Immature natural killer cell (primary cell): ENCODE measurements around the gene FAM171A1. TPM values are rescaled to one million over a fixed set of nuclear protein-coding genes. Genes with fewer than 3 reads are reported as not detected.
"Not testable (repeated sequence)": the region's sequence is repeated elsewhere in the genome, so short reads cannot be mapped to it uniquely, and the experiment has no call there.

Experiments used
- DNase-seq, 3 donors: peaks; one replicate each; pipeline ENCODE4 v3.0.0; 2022; ENCODE audit warnings: mixed read lengths in 1 of 3
- H3K27ac Mint-ChIP-seq, 6 donors: one replicate each; pipeline ENCODE4 v1.8.0; 2020; ENCODE audit warnings: mixed read lengths in 6 of 6, mild to moderate bottlenecking in 5 of 6, inconsistent platforms in 4 of 6, moderate library complexity in 3 of 6
- H3K27me3 Mint-ChIP-seq, 3 donors: one replicate each; pipeline ENCODE4 v1.8.0; 2020 to 2021; ENCODE audit warnings: low read depth in 3 of 3, mild to moderate bottlenecking in 3 of 3, mixed read lengths in 3 of 3, moderate library complexity in 3 of 3, inconsistent platforms in 1 of 3
- H3K36me3 Mint-ChIP-seq, 3 donors: one replicate each; pipeline ENCODE4 v1.8.0; 2020; ENCODE audit warnings: mixed read lengths in 3 of 3, inconsistent platforms in 2 of 3, mild to moderate bottlenecking in 2 of 3
- H3K4me1 Mint-ChIP-seq, 2 donors: one replicate each; pipeline ENCODE4 v1.8.0; 2020; ENCODE audit warnings: inconsistent platforms in 2 of 2, mild to moderate bottlenecking in 2 of 2, mixed read lengths in 2 of 2, moderate library complexity in 1 of 2
- H3K4me3 Mint-ChIP-seq, 5 donors: one replicate each; pipeline ENCODE4 v1.8.0; 2020; ENCODE audit warnings: mild to moderate bottlenecking in 5 of 5, mixed read lengths in 5 of 5, inconsistent platforms in 3 of 5, moderate library complexity in 3 of 5
- H3K9me3 Mint-ChIP-seq, 6 donors: one replicate each; pipeline ENCODE4 v1.8.0; 2020; ENCODE audit warnings: mild to moderate bottlenecking in 6 of 6, mixed read lengths in 6 of 6, inconsistent platforms in 4 of 6, moderate library complexity in 3 of 6
- polyA plus RNA-seq, 3 donors: library from polyadenylated mRNA; unstranded; fragments of 300-500 nt; fragmentation: Illumina TruSeq; gene quantifications; one replicate each; pipeline ENCODE4 v1.2.3, GENCODE V29; 2021

FAM171A1 gene
- polyA plus RNA-seq, 3 donors from 2014 or later = 0.62 to 2.4 (median 1.1) TPM

DNA sequence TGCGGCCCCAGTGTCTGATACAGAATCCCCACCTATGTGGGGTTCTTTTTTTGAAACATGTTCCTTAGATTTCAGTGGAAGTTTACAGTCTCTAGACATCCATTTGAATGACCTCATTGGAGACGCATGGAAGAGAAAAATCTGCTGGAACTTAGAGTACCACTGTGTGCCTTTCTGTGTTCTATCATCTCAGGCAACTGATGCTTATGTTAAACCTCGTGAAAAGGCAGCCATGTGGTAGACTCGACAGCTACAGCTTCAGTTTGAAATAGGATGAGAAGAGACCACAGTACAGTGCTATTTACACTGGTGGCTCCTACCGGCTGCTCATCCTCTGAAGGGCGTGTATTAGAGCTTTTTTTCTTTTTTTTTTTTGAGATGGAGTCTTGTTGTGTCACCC, 74.4 kb downstream of the FAM171A1 start:
- Mint-ChIP-seq H3K4me1 (no peaks in the 10 kb centered on the region), H3K27me3 (peaks cover 0 to 14% (median 2%) of the 10 kb centered on the region in 3 donors), H3K9me3 (peaks cover 0 to 2% (median 0%) of the 10 kb centered on the region in 6 donors), H3K27ac (no peak overlapping the region), H3K4me3 (no peak overlapping the region), H3K36me3 (peaks cover 0 to 3% (median 0%) of the 10 kb centered on the region in 3 donors)
- no peak for DNase-seq

DNA sequence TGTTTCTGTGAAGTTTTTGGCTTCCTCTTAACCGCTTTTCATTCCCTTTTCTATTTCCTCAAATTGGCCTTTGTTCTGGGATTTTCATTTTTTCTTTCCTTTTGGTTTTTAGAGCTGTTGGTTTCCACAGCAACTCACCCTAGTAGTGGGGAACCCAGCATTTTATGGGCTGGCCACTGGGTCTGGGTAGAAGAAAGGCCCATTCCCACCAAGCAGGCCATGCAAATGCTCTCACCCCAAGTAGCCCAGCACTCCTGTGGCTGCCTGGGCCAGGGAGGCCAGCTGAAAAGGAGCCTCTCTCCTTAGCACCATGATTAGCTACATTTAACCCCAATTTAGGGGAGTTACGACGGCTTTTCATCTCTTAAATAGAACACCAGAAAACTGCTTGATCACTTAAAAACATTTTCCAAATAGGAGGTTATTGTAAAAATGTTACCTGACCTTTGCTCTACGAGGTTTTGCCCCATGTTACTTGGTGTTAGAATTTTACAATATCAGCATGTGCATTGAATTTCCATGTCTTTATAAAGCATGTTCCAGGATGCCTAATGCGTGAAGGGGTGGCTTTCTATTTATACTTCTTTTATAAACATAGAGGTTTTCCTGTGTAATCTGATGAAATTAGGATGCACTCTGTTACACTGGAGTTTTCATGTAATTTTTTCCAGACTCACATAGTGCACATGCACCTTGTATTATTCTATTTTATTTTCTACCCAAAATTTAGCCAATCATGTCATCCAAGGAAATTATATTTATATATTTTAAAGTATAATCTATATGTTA, 75.4 kb downstream of the FAM171A1 start:
- no peak for DNase-seq
- Mint-ChIP-seq H3K4me1 (no peaks in the 10 kb centered on the region), H3K27me3 (peaks cover 2 to 14% (median 2%) of the 10 kb centered on the region in 3 donors), H3K4me3 (no peak overlapping the region), H3K36me3 (peaks cover 0 to 3% (median 0%) of the 10 kb centered on the region in 3 donors), H3K9me3 (no peaks in the 10 kb centered on the region), H3K27ac (no peak overlapping the region)

DNA sequence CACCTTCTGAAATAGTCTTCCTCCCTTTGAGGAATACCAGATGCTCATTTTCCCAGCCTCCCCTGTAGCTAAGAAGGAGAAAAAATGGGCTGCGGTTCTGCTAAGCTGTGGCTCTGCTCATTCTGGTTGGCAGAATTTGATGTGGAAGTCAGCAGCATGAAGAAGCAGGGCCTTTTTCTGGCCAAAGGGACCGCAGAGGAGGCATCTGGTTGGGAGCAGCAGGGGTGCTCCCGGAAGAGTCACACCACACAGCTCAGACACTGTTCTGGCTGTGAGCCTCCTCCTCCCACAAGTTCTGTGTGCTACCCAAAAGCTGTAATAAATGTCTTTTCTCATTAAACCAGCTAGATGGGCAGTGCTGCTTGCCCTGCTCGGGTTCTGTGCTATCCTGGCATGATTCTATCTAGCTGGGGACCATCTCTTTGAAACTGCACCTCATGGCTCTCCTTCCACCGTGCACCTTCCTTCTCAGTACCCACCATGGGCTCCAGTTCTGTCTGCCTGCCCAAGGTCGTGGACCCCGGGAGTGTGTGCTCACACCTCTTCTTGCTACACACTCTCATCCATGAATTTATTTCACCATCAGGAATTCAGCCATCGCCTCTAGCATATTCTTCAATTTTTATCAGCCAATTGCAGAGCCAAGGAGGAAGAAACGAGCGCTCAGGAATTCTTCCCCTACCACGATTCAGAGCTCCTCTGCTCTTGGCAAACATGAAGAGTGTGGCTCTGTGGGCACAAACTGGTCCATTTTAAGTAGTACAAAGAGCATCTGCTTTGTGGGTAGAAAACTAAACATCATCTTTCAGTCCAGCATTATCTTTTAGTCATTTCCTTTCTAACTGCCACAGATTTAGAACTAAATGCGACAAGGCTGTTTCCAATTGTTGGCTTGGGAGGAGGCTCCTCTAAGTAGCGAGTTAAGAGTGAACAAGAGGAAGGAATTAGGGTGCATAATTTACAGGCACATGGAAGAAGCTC, 76.9 kb downstream of the FAM171A1 start:
- DNase-seq = no peak
- no peak overlapping the region for H3K27ac Mint-ChIP-seq
- peaks cover 2 to 15% (median 2%) of the 10 kb centered on the region in 3 donors for H3K27me3 Mint-ChIP-seq
- no peak overlapping the region for H3K4me3 Mint-ChIP-seq
- no peaks in the 10 kb centered on the region for H3K4me1 Mint-ChIP-seq
- H3K9me3 Mint-ChIP-seq = no peaks in the 10 kb centered on the region
- peaks cover 0 to 3% (median 0%) of the 10 kb centered on the region in 3 donors for H3K36me3 Mint-ChIP-seq

DNA sequence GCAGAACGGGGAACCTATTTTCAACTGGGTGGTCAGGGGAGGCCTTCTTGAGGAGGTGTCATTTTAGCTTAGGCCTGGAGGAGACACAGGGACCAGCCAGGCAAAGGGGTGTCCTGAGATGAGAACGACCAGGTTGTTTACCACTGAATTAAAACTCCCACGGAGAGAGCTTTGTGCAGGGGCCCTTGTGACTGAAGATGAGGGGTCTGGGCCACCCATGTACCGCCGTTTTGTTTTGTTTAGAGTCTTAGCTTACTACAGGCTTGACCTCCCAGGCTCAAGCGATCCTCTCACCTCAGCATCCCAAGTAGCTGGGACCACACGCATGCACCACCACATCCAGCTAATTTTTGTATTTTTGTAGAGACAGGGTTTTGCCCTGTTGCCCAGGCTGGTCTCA, 80.4 kb downstream of the FAM171A1 start:
- Mint-ChIP-seq H3K36me3 (no peaks in the 10 kb centered on the region), H3K4me3 (no peak overlapping the region), H3K4me1 (no peaks in the 10 kb centered on the region), H3K9me3 (no peaks in the 10 kb centered on the region), H3K27me3 (peaks cover 2 to 16% (median 2%) of the 10 kb centered on the region in 3 donors), H3K27ac (no peak overlapping the region)
- DNase-seq = no peak

DNA sequence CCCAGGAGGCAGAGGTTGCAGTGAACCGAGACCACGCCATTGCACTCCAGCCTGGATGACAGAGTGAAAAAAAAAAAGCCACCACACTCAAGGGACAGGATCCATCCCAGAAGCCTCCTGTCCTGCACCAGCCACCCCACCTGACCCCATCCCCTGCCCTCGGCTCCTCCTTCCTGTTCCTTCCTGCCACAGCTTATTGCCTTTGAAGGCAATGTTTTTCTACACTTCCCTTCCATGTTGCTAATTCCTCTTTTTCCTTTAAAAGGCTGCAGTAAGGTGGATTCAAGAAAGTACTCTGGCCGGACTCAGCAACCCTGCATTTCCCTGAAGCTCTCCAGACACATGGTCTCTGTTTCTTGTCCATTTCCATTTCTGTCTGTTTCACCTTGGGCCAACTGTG, 80.9 kb downstream of the FAM171A1 start:
- Mint-ChIP-seq H3K27me3 (peaks cover 2 to 16% (median 2%) of the 10 kb centered on the region in 3 donors), H3K4me1 (no peaks in the 10 kb centered on the region), H3K36me3 (no peaks in the 10 kb centered on the region), H3K9me3 (no peaks in the 10 kb centered on the region), H3K4me3 (no peak overlapping the region), H3K27ac (no peak overlapping the region)
- no peak for DNase-seq

DNA sequence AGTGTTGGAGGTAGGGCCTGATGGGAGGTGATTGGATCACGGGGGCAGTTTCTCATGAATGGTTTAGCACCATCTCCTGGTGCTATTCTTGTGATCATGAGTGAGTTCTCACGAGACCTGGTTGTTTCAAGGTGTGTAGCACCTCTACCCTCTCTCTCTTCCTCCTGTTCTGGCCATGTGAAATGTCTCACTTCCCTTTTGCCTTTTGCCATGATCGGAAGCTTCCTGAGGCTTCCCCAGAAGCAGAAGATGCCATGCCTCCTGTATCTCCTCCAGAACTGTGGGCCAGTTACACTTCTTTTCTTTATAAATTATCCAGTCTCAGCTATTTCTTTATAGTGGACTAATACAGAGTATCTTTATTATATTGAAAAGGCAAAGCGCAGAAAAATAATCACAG, 90.1 kb downstream of the FAM171A1 start:
- peaks cover 0 to 4% (median 3%) of the 10 kb centered on the region in 3 donors for H3K27me3 Mint-ChIP-seq
- no peaks in the 10 kb centered on the region for H3K9me3 Mint-ChIP-seq
- H3K4me3 Mint-ChIP-seq = no peak overlapping the region
- no peak for DNase-seq
- H3K27ac Mint-ChIP-seq = no peak overlapping the region
- no peaks in the 10 kb centered on the region for H3K4me1 Mint-ChIP-seq
- no peaks in the 10 kb centered on the region for H3K36me3 Mint-ChIP-seq

DNA sequence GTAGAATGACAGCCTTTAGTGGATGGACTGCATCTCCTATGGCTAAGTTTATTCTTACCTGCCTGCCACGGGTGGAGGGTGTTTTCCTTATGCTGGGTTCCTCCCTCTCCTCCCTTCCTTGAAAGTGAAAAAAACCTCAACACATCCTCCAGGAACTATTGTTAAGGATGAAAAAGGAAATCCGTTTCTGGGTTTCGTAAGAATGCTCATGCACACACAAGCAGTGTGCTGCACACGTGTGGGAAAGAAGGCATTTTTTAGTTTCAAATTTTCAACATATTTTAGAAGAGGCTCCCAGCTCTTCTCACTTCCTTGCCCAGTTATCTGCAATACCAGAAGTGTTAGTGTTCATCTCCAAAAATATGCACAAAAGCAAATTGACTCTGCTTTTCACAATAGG, 90.6 kb downstream of the FAM171A1 start:
- no peak overlapping the region for H3K4me3 Mint-ChIP-seq
- no peaks in the 10 kb centered on the region for H3K9me3 Mint-ChIP-seq
- H3K4me1 Mint-ChIP-seq = no peaks in the 10 kb centered on the region
- peaks cover 0 to 4% (median 3%) of the 10 kb centered on the region in 3 donors for H3K27me3 Mint-ChIP-seq
- no peak for DNase-seq
- no peaks in the 10 kb centered on the region for H3K36me3 Mint-ChIP-seq
- no peak overlapping the region for H3K27ac Mint-ChIP-seq

DNA sequence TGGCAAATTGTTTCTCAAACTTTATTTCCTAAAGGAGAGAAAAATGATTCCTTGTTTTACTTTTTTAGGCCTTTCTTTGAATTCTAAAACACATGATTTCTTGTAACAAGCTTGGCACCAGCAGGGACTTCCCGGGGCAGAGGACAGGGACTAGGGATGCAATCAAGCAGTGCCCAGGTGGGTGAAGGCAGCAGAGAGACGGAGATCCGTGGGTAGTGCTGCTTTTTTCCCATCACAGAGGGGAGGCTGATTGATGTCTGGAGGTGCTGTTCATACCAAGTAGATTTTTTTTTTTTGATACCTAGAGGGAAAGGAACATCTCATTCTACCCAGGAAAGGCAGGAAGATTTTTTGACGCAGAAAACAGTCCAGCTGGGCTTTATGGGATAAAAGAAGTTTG, 91.9 kb downstream of the FAM171A1 start:
- Mint-ChIP-seq H3K4me3 (no peak overlapping the region), H3K27ac (no peak overlapping the region), H3K36me3 (no peaks in the 10 kb centered on the region), H3K27me3 (peaks cover 0 to 3% (median 2%) of the 10 kb centered on the region in 3 donors), H3K9me3 (no peaks in the 10 kb centered on the region), H3K4me1 (no peaks in the 10 kb centered on the region)
- no peak for DNase-seq

DNA sequence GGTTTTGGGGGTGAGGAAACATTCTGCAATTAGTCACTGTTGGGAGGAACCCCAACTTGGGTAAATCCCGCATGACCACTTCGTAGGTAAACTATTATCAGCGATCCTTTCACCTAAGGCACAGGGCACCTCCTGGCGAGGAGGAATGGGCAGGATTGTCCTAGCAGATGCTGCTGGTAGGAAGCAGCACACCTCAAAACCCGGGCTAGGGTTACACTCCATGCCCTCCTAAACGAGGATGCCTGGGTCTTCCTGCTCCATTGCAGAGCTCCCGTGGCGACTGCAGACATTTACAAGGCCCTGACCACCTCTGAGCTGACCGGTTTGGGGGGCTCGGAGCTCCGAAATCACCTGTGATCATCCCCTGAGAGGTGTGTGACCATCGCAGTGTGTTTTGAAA, 92.3 kb downstream of the FAM171A1 start:
- Mint-ChIP-seq H3K4me1 (no peaks in the 10 kb centered on the region), H3K9me3 (no peaks in the 10 kb centered on the region), H3K27me3 (peaks cover 0 to 3% (median 2%) of the 10 kb centered on the region in 3 donors), H3K27ac (no peak overlapping the region), H3K36me3 (no peaks in the 10 kb centered on the region), H3K4me3 (no peak overlapping the region)
- DNase-seq = no peak

DNA sequence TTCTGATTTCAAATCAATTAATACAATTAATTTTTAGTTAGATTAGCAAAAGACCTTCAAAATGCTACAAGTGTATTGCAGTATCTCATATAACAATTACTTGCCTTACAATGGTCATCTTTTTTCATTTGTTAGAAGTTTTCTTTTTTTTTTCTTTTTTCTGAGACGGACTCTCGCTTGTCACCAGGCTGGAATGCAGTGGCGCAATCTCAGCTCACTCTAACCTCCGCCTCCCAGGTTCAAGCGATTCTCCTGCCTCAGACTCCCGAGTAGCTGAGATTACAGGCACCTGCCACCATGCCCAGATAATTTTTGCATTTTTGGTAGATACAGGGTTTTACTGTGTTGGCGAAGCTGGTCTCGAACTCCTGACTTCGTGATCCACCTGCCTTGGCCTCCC, 95.0 kb downstream of the FAM171A1 start:
- not testable (repeated sequence) for H3K27me3 Mint-ChIP-seq, H3K36me3 Mint-ChIP-seq, H3K4me3 Mint-ChIP-seq, H3K4me1 Mint-ChIP-seq, DNase-seq, H3K27ac Mint-ChIP-seq, H3K9me3 Mint-ChIP-seq

DNA sequence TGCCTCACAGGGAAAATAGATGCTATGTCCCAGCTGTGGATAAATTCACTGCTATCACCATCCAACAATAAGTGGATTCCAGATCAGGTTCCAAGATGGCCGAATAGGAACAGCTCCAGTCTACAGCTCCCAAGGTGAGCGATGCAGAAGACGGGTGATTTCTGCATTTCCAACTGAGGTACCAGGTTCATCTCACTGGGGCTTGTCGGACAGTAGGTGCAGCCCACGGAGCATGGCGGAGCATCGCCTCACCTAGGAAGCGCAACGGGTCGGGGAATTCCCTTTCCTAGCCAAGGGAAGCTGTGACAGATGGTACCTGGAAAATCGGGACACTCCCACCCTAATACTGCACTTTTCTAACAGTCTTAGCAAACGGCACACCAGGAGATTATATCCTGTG, 101.3 kb downstream of the FAM171A1 start:
- H3K36me3 Mint-ChIP-seq, DNase-seq, H3K4me3 Mint-ChIP-seq, H3K27ac Mint-ChIP-seq, H3K4me1 Mint-ChIP-seq, H3K27me3 Mint-ChIP-seq, H3K9me3 Mint-ChIP-seq: not testable (repeated sequence)

DNA sequence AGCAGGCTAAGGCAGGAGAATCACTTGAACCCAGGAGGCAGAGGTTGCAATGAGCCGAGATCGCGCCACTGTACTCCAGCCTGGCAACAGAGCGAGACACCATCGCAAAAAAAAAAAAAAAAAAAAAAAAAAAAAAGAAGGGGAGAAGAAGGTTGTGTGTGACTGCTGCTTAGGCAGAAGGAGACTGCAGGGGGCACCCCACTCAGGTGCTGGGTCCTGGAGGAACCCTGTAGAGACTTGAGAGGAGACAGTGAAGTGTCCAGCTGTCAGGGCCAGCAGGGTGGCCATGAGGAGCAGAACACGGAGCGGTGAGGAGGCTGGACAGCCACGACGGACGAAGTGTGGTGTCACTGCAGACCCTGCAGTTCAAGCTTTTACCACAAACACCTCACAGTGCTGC, 103.6 kb downstream of the FAM171A1 start:
- Mint-ChIP-seq H3K36me3 (peaks cover 0 to 3% (median 0%) of the 10 kb centered on the region in 3 donors), H3K4me1 (no peaks in the 10 kb centered on the region), H3K4me3 (no peak overlapping the region), H3K27ac (no peak overlapping the region), H3K9me3 (peaks cover 0 to 2% (median 0%) of the 10 kb centered on the region in 6 donors), H3K27me3 (peaks cover 2% of the 10 kb centered on the region in 3 donors)
- no peak for DNase-seq

DNA sequence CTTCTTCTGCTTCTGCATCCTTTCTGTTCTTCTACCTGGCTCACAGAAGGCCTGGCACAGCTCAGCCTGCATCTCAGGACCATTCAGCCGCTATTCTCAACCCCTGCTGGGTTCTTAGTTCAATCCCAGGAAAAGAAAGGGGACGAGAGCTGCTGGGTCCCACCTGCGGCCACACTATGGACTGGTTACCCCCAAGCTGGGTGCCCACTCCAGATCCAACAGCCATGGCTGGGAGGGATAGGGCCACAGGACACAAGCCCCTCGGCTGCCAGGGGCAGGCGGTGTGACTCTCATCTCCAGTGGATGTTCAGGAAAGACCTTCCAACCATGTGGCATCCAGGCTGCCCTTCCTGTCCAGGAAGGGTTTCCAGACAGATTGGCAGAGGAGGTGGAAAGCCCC, 105.0 kb downstream of the FAM171A1 start:
- peaks cover 2% of the 10 kb centered on the region in 3 donors for H3K27me3 Mint-ChIP-seq
- no peak for DNase-seq
- no peak overlapping the region for H3K27ac Mint-ChIP-seq
- H3K9me3 Mint-ChIP-seq = peaks cover 0 to 2% (median 0%) of the 10 kb centered on the region in 6 donors
- no peak overlapping the region for H3K4me3 Mint-ChIP-seq
- no peaks in the 10 kb centered on the region for H3K4me1 Mint-ChIP-seq
- peaks cover 0 to 3% (median 0%) of the 10 kb centered on the region in 3 donors for H3K36me3 Mint-ChIP-seq

DNA sequence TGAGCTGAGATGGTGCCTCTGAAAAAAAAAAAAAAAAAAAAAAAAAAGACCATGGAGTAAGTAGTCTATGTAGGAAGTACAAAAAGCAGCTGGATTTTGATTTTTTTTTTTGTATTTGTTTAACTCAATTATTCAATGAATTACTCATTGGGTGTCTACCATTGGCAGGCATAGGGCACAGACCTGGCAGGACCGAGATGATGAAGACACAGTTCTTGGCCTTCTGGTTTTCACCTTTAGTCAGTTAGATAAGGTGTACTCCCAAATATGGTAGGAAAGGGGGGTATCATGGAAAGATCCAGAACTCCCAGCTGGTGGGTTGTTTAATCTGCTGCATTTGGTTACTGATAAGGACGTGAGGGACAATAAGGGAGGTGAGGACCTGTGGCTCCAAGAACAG, 105.5 kb downstream of the FAM171A1 start:
- Mint-ChIP-seq H3K9me3 (peaks cover 0 to 2% (median 0%) of the 10 kb centered on the region in 6 donors), H3K36me3 (peaks cover 0 to 3% (median 0%) of the 10 kb centered on the region in 3 donors), H3K4me3 (no peak overlapping the region), H3K27me3 (peaks cover 2% of the 10 kb centered on the region in 3 donors), H3K4me1 (no peaks in the 10 kb centered on the region), H3K27ac (no peak overlapping the region)
- DNase-seq = no peak
